MM.1S (cell line): ENCODE measurements around the gene AGXT.

Source experiments
- DNase-seq: peaks from one replicate; pipeline ENCODE4 v3.0.0-alpha.2; 2015
- H2AFZ ChIP-seq: fragments of 300-600 bp; sonication (generic); 2 replicates; pipeline ENCODE4 v1.6.0; 2016; ENCODE audit warnings: antibody characterized with exemption, low read length
- H3F3A ChIP-seq: fragments of 300-600 bp; sonication (generic); 2 replicates; pipeline ENCODE4 v1.6.1; 2016; ENCODE audit warnings: mild to moderate bottlenecking, antibody characterized with exemption, low read length, moderate library complexity, mixed read lengths; ENCODE audit not compliant: insufficient read depth
- H3K27ac ChIP-seq: fragments of 300-600 bp; sonication (generic); 2 replicates; pipeline ENCODE4 v1.5.1; 2016; ENCODE audit warnings: mild to moderate bottlenecking, low read length
- H3K27me3 ChIP-seq: fragments of 300-600 bp; sonication (generic); replicated peaks from 2 replicates; pipeline ENCODE4 v1.6.0; 2016; ENCODE audit warnings: low read length; ENCODE audit not compliant: insufficient read depth
- H3K36me3 ChIP-seq: fragments of 300-600 bp; sonication (generic); replicated peaks from 2 replicates; pipeline ENCODE4 v1.6.1; 2016; ENCODE audit warnings: mild to moderate bottlenecking, low read length, mixed read lengths; ENCODE audit not compliant: insufficient read depth
- H3K4me1 ChIP-seq: fragments of 300-600 bp; sonication (generic); 2 replicates; pipeline ENCODE4 v1.6.1; 2016; ENCODE audit warnings: low read length, mixed read lengths
- H3K4me2 ChIP-seq: fragments of 300-600 bp; sonication (generic); 2 replicates; pipeline ENCODE4 v1.6.0; 2016; ENCODE audit warnings: low read depth, low read length
- H3K4me3 ChIP-seq: fragments of 300-600 bp; sonication (generic); 2 replicates; pipeline ENCODE4 v1.5.1; 2016; ENCODE audit warnings: low read length, mixed read lengths
- H3K79me2 ChIP-seq: fragments of 300-600 bp; sonication (generic); 2 replicates; pipeline ENCODE4 v1.6.1; 2016; ENCODE audit warnings: mixed run types, low read length, mixed read lengths
- H3K9ac ChIP-seq: fragments of 300-600 bp; sonication (generic); 2 replicates; pipeline ENCODE4 v1.6.1; 2016; ENCODE audit warnings: low read length, mixed read lengths
- H3K9me2 ChIP-seq: fragments of 300-600 bp; sonication (generic); replicated peaks from 2 replicates; pipeline ENCODE4 v1.6.1; 2016; ENCODE audit warnings: mild to moderate bottlenecking, low read length, mixed read lengths; ENCODE audit not compliant: insufficient read depth
- H3K9me3 ChIP-seq: fragments of 300-600 bp; sonication (generic); replicated peaks from 2 replicates; pipeline ENCODE4 v1.6.1; 2016; ENCODE audit warnings: mild to moderate bottlenecking, low read length, mixed read lengths; ENCODE audit not compliant: insufficient read depth
- H4K20me1 ChIP-seq: fragments of 300-600 bp; sonication (generic); 2 replicates; pipeline ENCODE4 v1.6.1; 2016; ENCODE audit warnings: mild to moderate bottlenecking, low read length, moderate library complexity, mixed read lengths; ENCODE audit not compliant: insufficient read depth
- CTCF ChIP-seq: fragments of 300-600 bp; sonication (generic); IDR thresholded peaks from 2 replicates; pipeline ENCODE4 v1.5.1; 2016; ENCODE audit warnings: antibody characterized with exemption, low read length, mixed read lengths
- EZH2 ChIP-seq: fragments of 300-600 bp; sonication (generic); optimal IDR thresholded peaks from 2 replicates; pipeline ENCODE3; 2017; ENCODE audit warnings: low read depth, mild to moderate bottlenecking, antibody characterized with exemption, low read length, mixed read lengths
- EZH2phosphoT487 ChIP-seq: fragments of 300-600 bp; sonication (generic); IDR thresholded peaks from 2 replicates; pipeline ENCODE4 v1.6.1; 2018; ENCODE audit warnings: antibody characterized with exemption, low read length

Gene AGXT

GRCh38 chr2:240852671-240853314 is 15.8 kb upstream of the AGXT start:
- Histone ChIP-seq H3K79me2 (no peaks in the 10 kb centered on the region), H3K9me2 (no peaks in the 10 kb centered on the region), H3K27me3 (peaks cover 68% of the 10 kb centered on the region), H3K4me3 (no peak overlapping the region), H3K9me3 (no peaks in the 10 kb centered on the region), H4K20me1 (no peaks in the 10 kb centered on the region), H3K27ac (no peak overlapping the region), H3K4me1 (no peaks in the 10 kb centered on the region), H2AFZ (no peak overlapping the region), H3K4me2 (no peak overlapping the region), H3K9ac (no peak overlapping the region), H3F3A (no peaks in the 10 kb centered on the region), H3K36me3 (no peaks in the 10 kb centered on the region)
- DNase-seq: no peak
- TF ChIP-seq EZH2phosphoT487 (no peak), CTCF (no peak), EZH2 (no peak)

- H3K36me3 ChIP-seq: no peaks in the 10 kb centered on the region
- DNase-seq: no peak
- no peak overlapping the region for H3K9ac ChIP-seq
- H3K4me3 ChIP-seq: no peak overlapping the region
- no peaks in the 10 kb centered on the region for H3K9me2 ChIP-seq
- peaks cover 85% of the 10 kb centered on the region for H3K27me3 ChIP-seq
- no peaks in the 10 kb centered on the region for H3K79me2 ChIP-seq
- H3K9me3 ChIP-seq: no peaks in the 10 kb centered on the region
- H3K27ac ChIP-seq: no peak overlapping the region
- no peak overlapping the region for H2AFZ ChIP-seq
- H3F3A ChIP-seq: no peaks in the 10 kb centered on the region
- TF ChIP-seq EZH2: no peak
- no peak for TF ChIP-seq CTCF
- no peak for TF ChIP-seq EZH2phosphoT487
- H3K4me1 ChIP-seq: no peaks in the 10 kb centered on the region
- no peak overlapping the region for H3K4me2 ChIP-seq
- H4K20me1 ChIP-seq: no peaks in the 10 kb centered on the region
Measured at GRCh38 chr2:240855670-240856069, 13.0 kb upstream of the AGXT start.

DNA sequence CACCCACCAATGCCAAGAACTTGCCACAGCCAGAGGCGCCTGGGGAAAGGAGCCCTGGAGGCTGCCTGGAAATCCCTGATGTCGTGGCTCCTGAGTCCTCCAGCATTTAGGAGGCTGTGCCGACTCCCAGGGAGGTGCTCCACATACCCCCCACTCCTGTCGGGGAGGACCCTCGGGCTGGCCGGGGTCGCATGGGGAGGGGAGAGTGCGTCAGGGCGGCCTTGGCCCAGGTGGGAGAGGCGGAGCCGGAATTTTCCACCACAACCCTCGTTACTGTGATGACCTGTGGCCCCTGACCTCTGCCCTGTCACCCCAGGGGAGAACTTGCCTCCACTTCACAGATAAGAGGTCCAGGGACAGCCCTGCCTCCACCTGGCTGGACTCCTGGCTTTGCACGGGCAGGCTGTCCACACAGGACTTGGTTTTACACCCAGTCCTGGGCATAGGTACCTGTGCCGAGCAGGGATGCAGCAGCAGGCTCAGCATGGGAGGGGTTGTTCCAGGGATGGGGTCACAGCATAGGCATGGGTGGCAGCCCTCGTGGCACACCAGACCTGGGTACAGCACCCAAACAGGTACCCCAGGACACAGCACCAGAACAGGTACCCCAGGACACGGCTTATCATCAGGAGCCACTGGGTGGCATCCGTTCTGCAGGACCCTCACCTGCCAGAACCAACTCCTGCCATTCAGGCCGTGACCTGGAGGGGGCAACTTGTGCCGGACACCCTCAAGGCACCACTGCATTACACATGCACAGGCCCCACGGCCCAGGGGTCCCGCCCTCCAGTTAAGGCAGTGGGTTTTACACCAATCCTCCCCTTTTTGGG is 12.3 kb upstream of the AGXT start:
- TF ChIP-seq EZH2phosphoT487 (no peak), EZH2 (no peak), CTCF (peak; percentile 19; the same call in 1 of the 2 replicates)
- peaks cover 92% of the 10 kb centered on the region for H3K27me3 ChIP-seq
- H3K27ac ChIP-seq: no peak overlapping the region
- H3K79me2 ChIP-seq: no peaks in the 10 kb centered on the region
- H3K4me1 ChIP-seq: no peaks in the 10 kb centered on the region
- H3K4me2 ChIP-seq: no peak overlapping the region
- H3K9ac ChIP-seq: no peak overlapping the region
- H4K20me1 ChIP-seq: no peaks in the 10 kb centered on the region
- no peak overlapping the region for H2AFZ ChIP-seq
- H3K4me3 ChIP-seq: no peak overlapping the region
- H3K9me2 ChIP-seq: no peaks in the 10 kb centered on the region
- no peaks in the 10 kb centered on the region for H3F3A ChIP-seq
- H3K36me3 ChIP-seq: no peaks in the 10 kb centered on the region
- no peak for DNase-seq
- no peaks in the 10 kb centered on the region for H3K9me3 ChIP-seq
